GM18867 (cell line): ENCODE results near the gene SHC2.
"Not testable (repeated sequence)": the region's sequence is repeated elsewhere in the genome, so short reads cannot be mapped to it uniquely, and the experiment has no call there.

Source experiments
- ATAC-seq: cut with Tn5 transposase; IDR thresholded peaks from one replicate; pipeline ENCODE4 v1.9.1; 2021; ENCODE audit warnings: mild to moderate bottlenecking, moderate library complexity; ENCODE audit not compliant: unreplicated experiment

The SHC2 gene

GRCh38 chr19:449916-450315, 10.9 kb downstream of the SHC2 start:
- no peak for ATAC-seq

- no peak for ATAC-seq
Measured at GRCh38 chr19:447816-448560, 12.8 kb downstream of the SHC2 start.

GRCh38 chr19:447064-447426, 13.8 kb downstream of the SHC2 start:
- ATAC-seq, result no peak

GRCh38 chr19:444677-445210, 16.1 kb downstream of the SHC2 start:
- ATAC-seq, result no peak

- ATAC-seq, result no peak
Measured at GRCh38 chr19:443005-443404, 17.8 kb downstream of the SHC2 start.

- no peak for ATAC-seq
Measured at GRCh38 chr19:442085-442484, 18.7 kb downstream of the SHC2 start.

- ATAC-seq, result no peak
Measured at GRCh38 chr19:441213-441836, 19.5 kb downstream of the SHC2 start.

- ATAC-seq, result no peak
Measured at GRCh38 chr19:440391-441212, 20.2 kb downstream of the SHC2 start.

GRCh38 chr19:439167-439900, 21.5 kb downstream of the SHC2 start:
- no peak for ATAC-seq

- ATAC-seq, result no peak
Measured at GRCh38 chr19:438416-438958, 22.3 kb downstream of the SHC2 start.

- ATAC-seq, result no peak
Measured at GRCh38 chr19:437041-437440, 23.8 kb downstream of the SHC2 start.

GRCh38 chr19:436413-436950, 24.4 kb downstream of the SHC2 start:
- ATAC-seq, result no peak

- no peak for ATAC-seq
Measured at GRCh38 chr19:435707-436412, 25.0 kb downstream of the SHC2 start.

- ATAC-seq, result no peak
Measured at GRCh38 chr19:435056-435706, 25.7 kb downstream of the SHC2 start.

- no peak for ATAC-seq
Measured at GRCh38 chr19:434152-434960, 26.5 kb downstream of the SHC2 start.

GRCh38 chr19:430701-431100, 30.1 kb downstream of the SHC2 start:
- no peak for ATAC-seq

- no peak for ATAC-seq
Measured at GRCh38 chr19:428149-428548, 32.7 kb downstream of the SHC2 start.

GRCh38 chr19:427675-428074, 33.2 kb downstream of the SHC2 start:
- ATAC-seq, result not testable (repeated sequence)
